Neural cell (in vitro differentiated cells): Measurements from ENCODE around the gene PKM. TPM values are rescaled to one million over a fixed set of nuclear protein-coding genes. Genes with fewer than 3 reads are reported as not detected.

Experiments
- H2AFZ ChIP-seq: fragments of 200-600, 300-800 bp; sonication (generic), shearing (Covaris generic); 2 replicates; pipeline ENCODE4 v1.6.0; 2014; ENCODE audit warnings: low read depth, mild to moderate bottlenecking, antibody characterized with exemption, low read length, moderate library complexity
- H3F3A ChIP-seq: fragments of 200-600 bp; shearing (Covaris generic); 2 replicates; pipeline ENCODE4 v1.6.1; 2016; ENCODE audit warnings: mild to moderate bottlenecking, moderate library complexity, mixed read lengths, antibody characterized with exemption, low read length; ENCODE audit not compliant: insufficient read depth, poor library complexity, severe bottlenecking
- H3K27ac ChIP-seq: fragments of 200-600, 300-800 bp; sonication (generic), shearing (Covaris generic); 2 replicates; pipeline ENCODE4 v1.5.1; 2014; ENCODE audit warnings: mild to moderate bottlenecking, low read length, moderate library complexity
- H3K27me3 ChIP-seq: fragments of 300-800, 200-600 bp; sonication (generic), shearing (Covaris generic); 2 replicates; pipeline ENCODE4 v1.6.0; 2014; ENCODE audit warnings: mild to moderate bottlenecking, low read depth, low read length, moderate library complexity; ENCODE audit not compliant: insufficient read depth
- H3K36me3 ChIP-seq: fragments of 300-800, 200-600 bp; sonication (generic), shearing (Covaris generic); 2 replicates; pipeline ENCODE4 v1.5.1; 2014; ENCODE audit warnings: mild to moderate bottlenecking, antibody characterized with exemption, low read length, moderate library complexity; ENCODE audit not compliant: insufficient read depth
- H3K4me2 ChIP-seq: fragments of 300-800, 200-600 bp; sonication (generic), shearing (Covaris generic); 2 replicates; pipeline ENCODE4 v1.6.0; 2014; ENCODE audit warnings: mild to moderate bottlenecking, low read length
- H3K4me3 ChIP-seq: fragments of 300-800, 200-600 bp; sonication (generic), shearing (Covaris generic); 2 replicates; pipeline ENCODE4 v1.5.1; 2014; ENCODE audit warnings: mild to moderate bottlenecking, low read length, moderate library complexity
- H3K79me2 ChIP-seq: fragments of 200-600 bp; shearing (Covaris generic); replicated peaks from 2 replicates; pipeline ENCODE4 v1.6.0; 2014; ENCODE audit warnings: mild to moderate bottlenecking, low read length, moderate library complexity; ENCODE audit not compliant: insufficient read depth
- H3K9ac ChIP-seq: fragments of 300-800, 200-600 bp; sonication (generic), shearing (Covaris generic); 2 replicates; pipeline ENCODE4 v1.6.1; 2016; ENCODE audit warnings: mild to moderate bottlenecking, low read length, mixed read lengths
- H3K9me2 ChIP-seq: fragments of 200-600 bp; shearing (Covaris generic); 2 replicates; pipeline ENCODE4 v1.6.1; 2016; ENCODE audit warnings: mild to moderate bottlenecking, low read length, mixed read lengths; ENCODE audit not compliant: insufficient read depth
- H3K9me3 ChIP-seq: fragments of 200-600, 300-800 bp; sonication (generic), shearing (Covaris generic); 2 replicates; pipeline ENCODE4 v1.6.1; 2016; ENCODE audit warnings: mild to moderate bottlenecking, mixed run types, low read length, moderate library complexity, mixed read lengths
- H4K20me1 ChIP-seq: fragments of 200-600 bp; shearing (Covaris generic); 2 replicates; pipeline ENCODE4 v1.6.1; 2016; ENCODE audit warnings: mild to moderate bottlenecking, mixed run types; ENCODE audit not compliant: insufficient read depth
- EP300 ChIP-seq: fragments of 450-650 bp; conservative IDR thresholded peaks from 2 replicates; pipeline ENCODE4 v1.6.1; 2014; ENCODE audit warnings: antibody characterized with exemption, mild to moderate bottlenecking, moderate library complexity; ENCODE audit not compliant: poor library complexity, severe bottlenecking
- EZH2 ChIP-seq: fragments of 200-600, 300-800 bp; shearing (Covaris generic), sonication (generic); IDR thresholded peaks from 2 replicates; pipeline ENCODE4 v1.6.1; 2014; ENCODE audit warnings: antibody characterized with exemption, low read length, borderline replicate concordance, mild to moderate bottlenecking; ENCODE audit not compliant: insufficient read depth, poor library complexity, severe bottlenecking
- MXI1 ChIP-seq: fragments of 450-650 bp; conservative IDR thresholded peaks from 2 replicates; pipeline ENCODE4 v1.6.1; 2014; ENCODE audit warnings: antibody characterized with exemption, mild to moderate bottlenecking; ENCODE audit not compliant: poor library complexity, severe bottlenecking
- POLR2AphosphoS5 ChIP-seq: IDR thresholded peaks from 2 replicates; pipeline ENCODE4 v1.6.1; 2012
- RAD21 ChIP-seq: fragments of 450-650 bp; conservative IDR thresholded peaks from 2 replicates; pipeline ENCODE4 v1.6.1; 2014; ENCODE audit warnings: antibody characterized with exemption, mild to moderate bottlenecking, moderate library complexity
- REST ChIP-seq: IDR thresholded peaks from 2 replicates; pipeline ENCODE4 v1.6.1; 2012; ENCODE audit warnings: borderline replicate concordance
- SMC3 ChIP-seq: fragments of 450-650 bp; conservative IDR thresholded peaks from 2 replicates; pipeline ENCODE4 v1.6.1; 2014; ENCODE audit warnings: antibody characterized with exemption, mild to moderate bottlenecking, moderate library complexity; ENCODE audit not compliant: poor library complexity
- TAF1 ChIP-seq: IDR thresholded peaks from 2 replicates; pipeline ENCODE4 v1.6.1; 2012; ENCODE audit warnings: low read depth
- polyA plus RNA-seq: library from polyadenylated mRNA; depleted of rRNA; stranded (reverse); fragments of >200 nt; gene quantifications from 2 replicates; pipeline ENCODE4 v1.2.3, GENCODE V29; 2014
- TF ChIP-seq, protein P1 (sequence below): fragments of 450-650 bp; IDR thresholded peaks from 2 replicates; pipeline ENCODE4 v1.5.1; 2014; ENCODE audit warnings: antibody characterized with exemption, mild to moderate bottlenecking, moderate library complexity; ENCODE audit not compliant: poor library complexity, severe bottlenecking

PKM gene
- polyA plus RNA-seq, 1 donor from 2014 or later, result 361 TPM

DNA sequence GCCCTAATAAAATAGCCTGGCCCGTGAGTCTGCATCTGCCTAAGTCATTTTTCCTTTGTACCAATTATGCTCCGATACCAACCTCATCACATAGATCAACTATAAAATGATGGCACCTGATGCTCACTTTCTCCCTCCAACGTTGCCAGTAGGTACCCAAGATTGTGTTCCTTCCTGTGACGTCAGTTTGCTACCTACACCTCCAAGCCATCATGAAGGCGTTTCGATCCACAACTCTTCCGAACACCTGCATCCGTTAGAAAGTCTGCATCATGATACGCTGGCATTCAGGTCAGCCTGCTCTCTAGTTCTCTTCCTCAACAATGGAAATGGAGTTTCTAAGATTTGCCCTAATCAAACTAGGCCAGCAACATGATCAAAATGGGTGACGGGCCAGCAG lies 7.7 kb downstream of the PKM start:
- H3K36me3 ChIP-seq, result no peaks in the 10 kb centered on the region
- H2AFZ ChIP-seq, result no peak overlapping the region
- H3K79me2 ChIP-seq, result peaks cover 81% of the 10 kb centered on the region
- no peaks in the 10 kb centered on the region for H4K20me1 ChIP-seq
- H3K4me2 ChIP-seq, result no peak overlapping the region
- TF ChIP-seq RAD21, result no peak
- TF ChIP-seq MXI1, result no peak
- no peak for TF ChIP-seq SMC3
- no peak for TF ChIP-seq EP300
- TF ChIP-seq TAF1, result no peak
- TF ChIP-seq, protein P1, sequence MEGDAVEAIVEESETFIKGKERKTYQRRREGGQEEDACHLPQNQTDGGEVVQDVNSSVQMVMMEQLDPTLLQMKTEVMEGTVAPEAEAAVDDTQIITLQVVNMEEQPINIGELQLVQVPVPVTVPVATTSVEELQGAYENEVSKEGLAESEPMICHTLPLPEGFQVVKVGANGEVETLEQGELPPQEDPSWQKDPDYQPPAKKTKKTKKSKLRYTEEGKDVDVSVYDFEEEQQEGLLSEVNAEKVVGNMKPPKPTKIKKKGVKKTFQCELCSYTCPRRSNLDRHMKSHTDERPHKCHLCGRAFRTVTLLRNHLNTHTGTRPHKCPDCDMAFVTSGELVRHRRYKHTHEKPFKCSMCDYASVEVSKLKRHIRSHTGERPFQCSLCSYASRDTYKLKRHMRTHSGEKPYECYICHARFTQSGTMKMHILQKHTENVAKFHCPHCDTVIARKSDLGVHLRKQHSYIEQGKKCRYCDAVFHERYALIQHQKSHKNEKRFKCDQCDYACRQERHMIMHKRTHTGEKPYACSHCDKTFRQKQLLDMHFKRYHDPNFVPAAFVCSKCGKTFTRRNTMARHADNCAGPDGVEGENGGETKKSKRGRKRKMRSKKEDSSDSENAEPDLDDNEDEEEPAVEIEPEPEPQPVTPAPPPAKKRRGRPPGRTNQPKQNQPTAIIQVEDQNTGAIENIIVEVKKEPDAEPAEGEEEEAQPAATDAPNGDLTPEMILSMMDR, result no peak
- TF ChIP-seq POLR2AphosphoS5, result no peak
- no peak for TF ChIP-seq EZH2
- TF ChIP-seq REST, result no peak
- no peak overlapping the region for H3K27ac ChIP-seq
- no peaks in the 10 kb centered on the region for H3K9me3 ChIP-seq
- H3F3A ChIP-seq, result no peaks in the 10 kb centered on the region
- H3K27me3 ChIP-seq, result no peaks in the 10 kb centered on the region
- H3K9ac ChIP-seq, result no peak overlapping the region
- no peaks in the 10 kb centered on the region for H3K9me2 ChIP-seq
- no peak overlapping the region for H3K4me3 ChIP-seq

DNA sequence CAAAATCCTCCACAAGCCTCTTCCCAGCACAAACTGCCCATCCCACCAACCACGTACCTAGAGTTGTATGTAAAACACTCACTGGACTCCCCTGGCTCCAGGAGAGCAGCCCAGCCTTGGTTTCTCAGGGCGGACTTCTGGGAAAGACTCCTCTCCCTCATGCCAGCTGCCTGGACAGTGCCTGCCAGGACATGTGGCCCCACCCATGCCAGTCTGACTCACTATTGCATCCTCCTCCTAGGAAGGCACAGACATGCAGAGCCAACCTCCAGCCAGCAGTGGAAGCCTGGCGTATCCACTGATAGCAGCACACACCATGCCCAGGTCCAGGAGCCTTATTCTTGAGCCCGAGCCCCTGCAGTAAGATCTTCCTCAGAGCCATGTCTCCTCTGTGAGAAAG lies 8.6 kb downstream of the PKM start:
- Histone ChIP-seq H3K4me3 (no peak overlapping the region), H3K4me2 (no peak overlapping the region), H4K20me1 (no peaks in the 10 kb centered on the region), H3K27ac (no peak overlapping the region), H3K36me3 (no peaks in the 10 kb centered on the region), H3F3A (no peaks in the 10 kb centered on the region), H3K9me2 (no peaks in the 10 kb centered on the region), H2AFZ (no peak overlapping the region), H3K9me3 (no peaks in the 10 kb centered on the region), H3K79me2 (peaks cover 73% of the 10 kb centered on the region), H3K9ac (no peak overlapping the region), H3K27me3 (no peaks in the 10 kb centered on the region)
- TF ChIP-seq EZH2 (no peak), SMC3 (no peak)

DNA sequence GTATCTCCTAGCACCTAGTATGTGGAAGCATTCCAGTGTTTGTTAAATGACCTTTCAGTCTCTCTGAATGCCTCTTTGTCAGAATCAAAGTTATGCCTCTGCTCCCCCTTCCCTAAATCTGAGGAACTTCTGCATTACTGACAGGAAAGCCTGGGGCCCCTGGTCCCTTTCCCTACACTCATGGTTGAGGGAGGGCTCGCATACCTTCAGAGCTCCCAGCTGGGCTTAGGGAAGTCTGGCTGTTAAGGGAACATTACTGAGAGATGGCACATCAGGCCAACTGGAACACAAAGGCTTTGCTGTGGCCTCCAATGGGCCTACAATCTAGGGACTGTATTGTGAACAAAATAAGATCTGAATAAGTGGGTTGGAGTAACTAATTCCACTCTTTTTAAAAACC lies 10.3 kb downstream of the PKM start:
- Histone ChIP-seq H3K9me3 (no peaks in the 10 kb centered on the region), H3K27ac (no peak overlapping the region), H3K4me3 (no peak overlapping the region), H3K9me2 (no peaks in the 10 kb centered on the region), H3K9ac (no peak overlapping the region), H3K36me3 (peaks cover 6% of the 10 kb centered on the region), H3K79me2 (peaks cover 57% of the 10 kb centered on the region), H4K20me1 (no peaks in the 10 kb centered on the region), H3K4me2 (no peak overlapping the region), H3K27me3 (no peaks in the 10 kb centered on the region), H3F3A (no peaks in the 10 kb centered on the region), H2AFZ (no peak overlapping the region)
- TF ChIP-seq, protein P1, result no peak
- TF ChIP-seq RAD21 (no peak), MXI1 (no peak)
